Uterus (tissue), 2 donors: ENCODE results near the gene CHST3.

Experiments used
- CTCF ChIP-seq, 4 experiments: fragments of 200-600 bp in 2 of 4; fragments of 450-650 bp in 2 of 4; sonication (generic) in 2 of 4; IDR thresholded peaks; one replicate each; pipeline ENCODE4 v1.5.1; 2016 to 2019; ENCODE audit warnings: antibody characterized with exemption in 4 of 4, mild to moderate bottlenecking in 2 of 4, moderate library complexity in 1 of 4
- POLR2A ChIP-seq, 2 donors: fragments of 450-650 bp; IDR thresholded peaks; one replicate each; pipeline ENCODE4 v1.6.1; 2016; ENCODE audit warnings: antibody characterized with exemption in 2 of 2, mild to moderate bottlenecking in 1 of 2, moderate library complexity in 1 of 2

GRCh38 chr10:72030762-72031543 is 66.8 kb downstream of the CHST3 start:
- TF ChIP-seq CTCF (IDR thresholded peaks at IDR 0.05), result no peak
- peak in 1 of 2 donors; percentile 18 for TF ChIP-seq POLR2A (IDR thresholded peaks at IDR 0.05)
